EH (cell line): ENCODE measurements around the gene PATJ.
"Not testable (repeated sequence)": the region's sequence is repeated elsewhere in the genome, so short reads cannot be mapped to it uniquely, and the experiment has no call there.

ENCODE experiments used
- DNase-seq: peaks from one replicate; pipeline ENCODE4 v3.0.0-alpha.2; 2015; ENCODE audit warnings: low read depth

The PATJ gene, protein sequence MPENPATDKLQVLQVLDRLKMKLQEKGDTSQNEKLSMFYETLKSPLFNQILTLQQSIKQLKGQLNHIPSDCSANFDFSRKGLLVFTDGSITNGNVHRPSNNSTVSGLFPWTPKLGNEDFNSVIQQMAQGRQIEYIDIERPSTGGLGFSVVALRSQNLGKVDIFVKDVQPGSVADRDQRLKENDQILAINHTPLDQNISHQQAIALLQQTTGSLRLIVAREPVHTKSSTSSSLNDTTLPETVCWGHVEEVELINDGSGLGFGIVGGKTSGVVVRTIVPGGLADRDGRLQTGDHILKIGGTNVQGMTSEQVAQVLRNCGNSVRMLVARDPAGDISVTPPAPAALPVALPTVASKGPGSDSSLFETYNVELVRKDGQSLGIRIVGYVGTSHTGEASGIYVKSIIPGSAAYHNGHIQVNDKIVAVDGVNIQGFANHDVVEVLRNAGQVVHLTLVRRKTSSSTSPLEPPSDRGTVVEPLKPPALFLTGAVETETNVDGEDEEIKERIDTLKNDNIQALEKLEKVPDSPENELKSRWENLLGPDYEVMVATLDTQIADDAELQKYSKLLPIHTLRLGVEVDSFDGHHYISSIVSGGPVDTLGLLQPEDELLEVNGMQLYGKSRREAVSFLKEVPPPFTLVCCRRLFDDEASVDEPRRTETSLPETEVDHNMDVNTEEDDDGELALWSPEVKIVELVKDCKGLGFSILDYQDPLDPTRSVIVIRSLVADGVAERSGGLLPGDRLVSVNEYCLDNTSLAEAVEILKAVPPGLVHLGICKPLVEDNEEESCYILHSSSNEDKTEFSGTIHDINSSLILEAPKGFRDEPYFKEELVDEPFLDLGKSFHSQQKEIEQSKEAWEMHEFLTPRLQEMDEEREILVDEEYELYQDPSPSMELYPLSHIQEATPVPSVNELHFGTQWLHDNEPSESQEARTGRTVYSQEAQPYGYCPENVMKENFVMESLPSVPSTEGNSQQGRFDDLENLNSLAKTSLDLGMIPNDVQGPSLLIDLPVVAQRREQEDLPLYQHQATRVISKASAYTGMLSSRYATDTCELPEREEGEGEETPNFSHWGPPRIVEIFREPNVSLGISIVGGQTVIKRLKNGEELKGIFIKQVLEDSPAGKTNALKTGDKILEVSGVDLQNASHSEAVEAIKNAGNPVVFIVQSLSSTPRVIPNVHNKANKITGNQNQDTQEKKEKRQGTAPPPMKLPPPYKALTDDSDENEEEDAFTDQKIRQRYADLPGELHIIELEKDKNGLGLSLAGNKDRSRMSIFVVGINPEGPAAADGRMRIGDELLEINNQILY (N-terminal part only)

DNA sequence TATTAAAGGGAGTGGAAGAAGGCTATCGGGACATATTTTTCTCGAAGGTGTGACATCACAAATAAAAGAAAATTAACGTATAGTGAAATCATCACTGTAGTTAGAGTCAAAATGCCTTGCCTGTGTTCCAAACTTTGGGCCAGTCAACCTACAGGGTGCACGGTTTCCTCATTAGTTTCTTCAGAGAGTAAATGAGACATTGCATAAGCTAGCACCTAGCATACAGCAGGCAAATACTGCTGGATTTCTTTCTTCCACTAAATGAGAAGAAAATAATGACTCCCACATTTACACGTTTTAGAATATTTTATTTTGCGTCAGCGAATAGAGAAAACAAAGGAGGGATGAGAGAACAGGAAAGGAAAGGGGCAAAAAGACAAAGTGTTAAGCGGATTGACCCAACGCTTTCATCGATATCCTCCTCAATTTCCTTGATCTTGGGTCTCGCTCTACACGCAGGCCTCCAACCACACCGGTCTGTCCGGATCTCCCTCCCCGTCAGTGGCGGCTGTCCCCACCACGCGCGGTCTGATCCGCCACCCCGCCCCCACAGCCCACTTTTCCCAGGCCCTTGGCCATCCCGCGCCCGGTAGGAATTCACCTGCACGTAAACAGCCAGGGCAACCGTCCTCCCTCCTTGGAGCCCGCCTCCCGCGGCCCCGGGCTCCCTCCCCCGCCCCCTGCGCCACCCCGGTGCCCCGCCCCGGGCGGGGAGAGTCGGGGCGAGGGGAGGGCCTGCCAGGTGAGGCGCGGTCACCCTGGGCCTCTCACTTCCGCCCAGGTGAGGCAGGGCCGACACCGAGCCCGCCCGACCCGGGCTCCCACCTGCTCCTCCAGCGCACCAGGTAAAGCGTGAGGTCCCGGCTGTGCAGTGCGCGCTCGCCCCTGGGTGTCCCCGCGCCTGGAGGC is at the start of gene PATJ:
TSS of gene PATJ (plus strand) at position 770 of the 909 bp plus-strand sequence. CDS start 20,413 bp downstream, outside the sequence.
- DNase-seq = peak; percentile 38

DNA sequence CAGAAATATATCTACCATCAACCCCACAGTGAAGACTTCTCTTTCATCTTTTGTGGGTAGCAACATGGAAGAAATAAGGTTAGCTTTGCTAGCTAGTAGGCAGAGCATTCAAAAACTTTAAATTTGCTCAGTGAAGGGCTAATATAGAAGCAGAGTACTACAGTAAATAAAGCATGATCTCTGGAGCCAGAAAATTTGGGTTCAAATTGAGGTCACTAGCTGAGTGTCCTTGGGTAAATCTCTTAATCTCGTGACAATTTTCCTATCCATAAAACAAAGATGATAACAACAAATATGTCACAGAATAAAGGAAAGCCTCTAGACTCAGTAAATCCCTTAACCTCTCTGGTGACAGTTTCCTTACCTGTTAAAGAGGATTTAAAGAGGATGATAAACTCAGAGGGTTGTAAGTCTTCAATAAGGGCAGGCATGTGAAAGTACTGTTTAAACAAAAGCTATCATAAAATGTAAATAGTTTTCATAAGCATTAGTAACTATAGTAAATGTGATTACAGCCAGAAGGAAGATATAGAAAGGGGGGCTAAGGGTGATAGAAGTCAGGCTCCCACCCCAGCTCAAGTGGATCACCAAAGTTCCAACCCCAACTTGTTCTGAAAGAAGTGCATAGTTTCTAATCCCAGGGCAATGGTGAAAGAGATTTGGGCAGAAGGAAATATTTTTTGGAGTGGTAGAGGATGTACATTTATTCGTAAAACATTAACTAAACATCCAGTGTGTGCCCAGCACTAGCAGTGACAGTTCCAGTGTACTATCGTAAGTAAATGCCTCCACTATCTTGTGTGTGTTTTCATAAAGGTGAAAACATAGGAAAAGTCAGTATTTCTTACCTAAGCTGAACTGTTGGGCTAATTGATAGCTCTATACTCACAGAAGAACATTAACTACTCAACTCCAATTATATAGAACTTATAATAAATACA is 42.1 kb upstream of the PATJ start:
- no peak for DNase-seq

DNA sequence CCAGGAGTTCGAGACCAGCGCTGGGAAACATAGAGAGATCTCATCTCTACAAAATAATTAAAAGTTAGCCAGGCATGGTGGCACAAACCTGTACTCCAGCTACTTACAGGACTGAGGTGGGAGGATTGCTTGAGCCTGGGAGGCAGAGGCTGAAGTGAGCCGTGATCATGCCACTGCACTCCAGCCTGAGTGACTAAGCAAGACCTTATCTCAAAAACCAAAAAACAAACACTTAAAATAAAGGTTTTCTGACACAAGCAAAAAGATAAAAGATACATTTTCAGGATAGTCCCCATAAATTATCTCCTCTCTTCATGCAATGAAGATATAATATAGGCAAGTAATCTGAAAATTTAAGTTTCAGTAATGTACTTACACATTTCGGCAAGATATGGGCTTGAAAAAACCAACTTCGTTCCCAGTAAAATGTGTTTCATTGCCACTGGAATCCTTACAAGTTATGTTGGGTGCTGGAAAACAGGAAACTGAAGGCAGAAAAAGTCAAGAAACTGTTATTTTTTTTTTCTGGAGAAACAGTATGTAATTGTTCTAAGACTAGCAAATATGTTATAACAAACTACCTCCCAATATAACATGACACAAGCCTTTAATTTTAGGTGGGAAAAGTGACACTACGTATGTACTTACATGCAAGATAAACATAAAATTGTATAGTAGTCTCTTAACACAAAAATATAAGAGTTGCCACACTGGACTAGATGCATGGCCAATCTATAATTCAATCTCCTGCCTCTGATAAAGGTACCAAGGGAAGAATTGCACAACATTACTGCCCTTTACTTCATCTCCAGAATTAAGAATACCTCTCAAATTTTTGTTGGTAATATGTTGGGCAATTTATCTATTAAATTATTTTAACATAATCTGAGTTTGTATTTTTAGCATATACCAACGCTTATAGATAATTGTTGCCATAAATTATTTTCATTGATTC is 33.0 kb upstream of the PATJ start:
- DNase-seq = no peak

DNA sequence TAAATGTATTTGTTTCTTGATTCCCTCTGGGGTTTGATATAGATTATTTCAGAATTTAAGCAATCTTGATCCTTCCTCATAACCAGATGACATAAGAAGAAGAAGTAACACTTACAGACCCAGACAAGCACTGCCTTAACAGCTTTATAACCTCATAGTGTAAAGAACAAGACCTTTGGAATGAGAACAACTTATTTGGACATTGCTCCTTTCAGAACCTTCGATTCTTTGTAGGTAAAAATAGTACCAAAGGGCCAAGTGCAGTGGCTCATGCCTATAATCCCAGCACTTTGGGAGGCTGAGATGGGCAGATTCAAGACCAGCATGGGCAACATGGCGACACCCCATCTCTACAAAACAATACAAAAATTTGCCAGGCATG is 32.4 kb upstream of the PATJ start:
- DNase-seq = no peak

DNA sequence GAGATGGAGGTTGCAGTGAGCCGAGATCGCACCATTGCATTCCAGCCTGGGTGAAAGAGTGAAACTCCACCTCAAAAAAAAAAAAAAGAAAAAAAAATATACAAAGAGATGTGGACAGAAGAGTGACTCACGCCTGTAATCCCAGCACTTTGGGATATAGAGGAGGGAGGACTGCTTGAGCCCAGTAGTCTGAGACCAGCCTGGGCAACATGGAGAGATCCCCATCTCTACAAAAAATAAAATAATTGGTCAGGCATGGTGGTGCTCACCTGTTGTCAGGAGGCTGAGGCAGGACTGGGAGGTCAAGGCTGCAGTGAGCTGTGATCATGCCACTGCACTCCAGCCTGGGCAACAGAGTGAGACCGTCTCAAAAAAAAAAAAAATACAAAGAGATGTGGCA is 31.0 kb upstream of the PATJ start:
- DNase-seq = peak; percentile 82

DNA sequence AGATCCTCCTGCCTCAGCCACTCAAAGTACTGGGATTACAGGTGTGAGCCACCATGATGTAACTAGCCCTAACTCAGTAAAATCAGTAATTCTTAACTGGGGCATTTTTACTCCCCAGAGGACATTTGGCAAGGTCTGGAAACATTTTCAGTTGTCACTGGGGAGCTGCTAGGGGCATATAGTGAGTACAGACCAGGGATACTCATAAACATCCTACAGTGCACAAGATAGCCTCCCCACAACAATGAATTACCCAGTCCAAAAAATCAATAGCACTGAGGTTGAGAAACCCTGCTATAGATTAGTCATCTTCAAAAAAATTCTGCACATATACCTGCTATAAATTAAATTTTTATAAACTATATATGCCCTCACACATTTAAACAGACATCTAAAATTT is 30.3 kb upstream of the PATJ start:
- DNase-seq = no peak

DNA sequence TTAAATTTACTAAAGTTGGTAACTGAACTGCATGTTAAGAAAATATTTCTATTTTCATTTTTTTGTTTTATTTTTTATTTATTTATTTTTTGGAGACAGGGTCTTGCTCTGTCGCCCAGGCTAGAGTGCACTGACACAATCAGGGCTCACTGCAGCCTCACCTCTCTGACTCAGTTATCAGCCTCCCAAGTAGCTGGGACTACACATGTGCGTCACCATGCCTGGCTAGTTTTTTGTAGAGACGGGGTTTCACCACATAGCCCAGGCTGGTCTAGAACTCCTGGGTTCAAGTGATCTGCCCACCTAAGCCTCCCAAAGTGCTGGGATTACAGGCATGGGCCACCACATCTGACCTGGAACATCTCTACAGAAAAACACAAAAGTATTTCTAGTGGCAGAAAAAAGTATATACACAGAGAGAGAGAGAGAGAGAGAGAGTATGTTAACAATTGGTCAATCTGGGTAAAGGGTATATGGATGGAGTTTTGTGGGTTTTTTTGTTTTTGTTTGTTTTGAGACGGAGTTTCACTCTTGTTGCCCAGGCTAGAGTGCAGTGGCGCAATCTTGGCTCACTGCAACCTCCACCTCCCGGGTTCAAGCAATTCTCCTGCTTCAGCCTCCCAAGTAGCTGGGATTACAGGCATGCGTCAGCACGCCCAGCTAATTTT is 23.1 kb upstream of the PATJ start:
- not testable (repeated sequence) for DNase-seq

DNA sequence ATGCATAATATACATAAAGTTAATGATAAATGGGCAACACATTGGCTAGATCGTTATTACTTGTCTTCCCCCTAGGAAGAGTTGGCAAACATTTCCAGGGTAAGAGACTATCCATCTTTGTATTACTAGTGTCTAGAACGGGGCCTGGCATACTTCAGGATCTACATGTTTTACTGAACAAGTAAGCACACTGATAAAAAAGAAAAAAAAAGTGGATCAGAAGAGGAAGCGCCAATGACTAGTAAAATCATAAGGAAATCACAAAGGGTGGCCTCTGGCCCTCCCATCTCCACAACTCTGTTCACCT is 17.8 kb upstream of the PATJ start:
- no peak for DNase-seq

DNA sequence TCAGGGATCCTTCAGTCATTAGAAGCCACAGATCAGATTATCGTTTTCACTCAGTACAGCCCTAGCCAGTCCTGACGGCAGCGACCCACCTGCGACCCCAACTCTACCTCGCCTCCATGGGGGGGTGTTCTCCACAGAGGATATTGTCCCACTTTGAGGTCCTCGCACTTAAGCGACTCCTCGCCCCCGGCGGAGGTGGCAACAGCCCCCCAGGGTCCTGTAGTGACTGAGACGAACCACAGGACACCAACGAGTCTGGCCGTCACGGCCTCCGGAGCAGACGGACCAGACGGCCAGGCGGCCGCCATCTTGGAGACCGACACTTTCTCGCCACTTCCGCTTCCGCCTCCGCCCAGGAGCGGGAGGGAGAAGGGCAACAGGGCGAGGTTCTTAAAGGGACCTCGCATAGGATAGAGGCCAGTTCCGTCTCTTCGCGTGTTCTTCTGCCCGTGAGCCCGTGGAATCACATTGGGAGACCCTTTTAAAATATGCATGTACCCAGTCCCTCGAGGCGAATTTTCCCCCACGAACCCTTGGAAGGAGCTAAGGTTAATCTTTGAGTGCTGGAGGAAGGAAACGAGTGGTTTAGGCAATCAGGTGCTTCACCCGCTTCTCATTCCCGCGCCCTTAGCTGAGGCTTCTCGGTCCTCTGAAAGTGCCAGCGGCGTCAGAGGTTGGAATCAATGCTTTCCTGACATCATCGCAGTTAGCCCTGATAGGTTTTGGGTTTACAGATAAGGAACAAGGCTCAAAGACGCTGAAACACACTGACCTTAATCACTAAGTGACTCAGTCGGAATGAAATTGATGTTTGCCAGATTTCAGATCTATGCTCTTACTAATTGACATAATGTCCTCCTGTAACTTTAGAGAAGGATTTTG is 17.2 kb upstream of the PATJ start, which contains the start of gene TM2D1:
TSS of gene TM2D1 (minus strand) at position 329 of the 882 bp plus-strand sequence. CDS start at position 308, 21 bp downstream.
- DNase-seq = peak; percentile 90

DNA sequence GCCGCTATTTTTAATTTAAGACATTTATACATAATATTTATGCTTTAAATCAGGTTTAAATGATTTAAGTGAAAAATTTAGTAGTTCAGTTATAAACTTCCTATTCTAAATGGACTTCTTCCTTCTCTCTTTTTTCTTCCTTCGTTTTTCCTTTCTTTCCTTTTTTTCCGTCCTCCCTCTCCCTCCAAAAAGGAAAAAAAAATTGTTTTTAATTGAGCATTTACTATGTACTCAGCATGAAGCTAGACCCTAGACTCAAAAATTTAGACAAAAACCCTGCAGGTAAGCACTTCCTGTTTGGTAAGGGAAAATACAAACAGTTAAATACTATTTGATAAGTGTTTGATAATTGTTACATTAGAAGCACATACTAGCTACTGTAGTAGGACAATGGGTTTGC is 14.7 kb upstream of the PATJ start:
- DNase-seq = no peak

DNA sequence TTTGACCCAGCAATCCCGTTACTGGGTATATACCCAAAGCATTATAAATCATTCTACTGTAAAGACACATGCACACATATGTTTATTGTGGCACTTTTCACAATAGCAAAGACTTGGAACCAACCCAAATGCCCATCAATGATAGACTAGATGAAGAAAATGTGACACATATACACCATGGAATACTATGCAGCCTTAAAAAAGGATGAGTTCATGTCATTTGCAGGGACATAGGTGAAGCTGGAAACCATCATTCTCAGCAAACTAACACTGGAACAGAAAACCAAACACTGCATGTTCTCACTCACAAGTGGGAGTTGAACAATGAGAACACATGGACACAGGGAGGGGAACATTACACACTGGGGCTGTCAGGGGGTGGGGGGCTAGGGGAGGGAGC is 11.6 kb upstream of the PATJ start:
- not testable (repeated sequence) for DNase-seq

DNA sequence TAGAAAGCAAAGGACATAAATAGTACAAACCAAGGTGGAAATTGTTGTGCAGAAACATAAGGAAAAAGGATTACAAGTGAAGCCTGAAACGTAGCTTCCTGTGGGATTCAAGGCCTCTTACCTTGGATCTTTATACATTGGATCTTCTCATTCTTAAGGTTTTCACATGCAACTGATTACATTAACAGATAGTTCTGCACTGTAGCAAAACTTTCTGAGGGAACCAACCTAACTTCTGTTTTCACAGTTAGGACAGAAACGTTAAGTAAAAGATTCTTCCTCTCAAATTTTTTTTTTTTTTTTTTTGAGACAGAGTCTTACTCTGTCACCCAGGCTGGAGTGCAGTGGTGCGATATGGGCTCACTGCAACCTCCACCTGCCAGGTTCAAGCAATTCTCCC is 9.6 kb upstream of the PATJ start:
- DNase-seq = no peak

DNA sequence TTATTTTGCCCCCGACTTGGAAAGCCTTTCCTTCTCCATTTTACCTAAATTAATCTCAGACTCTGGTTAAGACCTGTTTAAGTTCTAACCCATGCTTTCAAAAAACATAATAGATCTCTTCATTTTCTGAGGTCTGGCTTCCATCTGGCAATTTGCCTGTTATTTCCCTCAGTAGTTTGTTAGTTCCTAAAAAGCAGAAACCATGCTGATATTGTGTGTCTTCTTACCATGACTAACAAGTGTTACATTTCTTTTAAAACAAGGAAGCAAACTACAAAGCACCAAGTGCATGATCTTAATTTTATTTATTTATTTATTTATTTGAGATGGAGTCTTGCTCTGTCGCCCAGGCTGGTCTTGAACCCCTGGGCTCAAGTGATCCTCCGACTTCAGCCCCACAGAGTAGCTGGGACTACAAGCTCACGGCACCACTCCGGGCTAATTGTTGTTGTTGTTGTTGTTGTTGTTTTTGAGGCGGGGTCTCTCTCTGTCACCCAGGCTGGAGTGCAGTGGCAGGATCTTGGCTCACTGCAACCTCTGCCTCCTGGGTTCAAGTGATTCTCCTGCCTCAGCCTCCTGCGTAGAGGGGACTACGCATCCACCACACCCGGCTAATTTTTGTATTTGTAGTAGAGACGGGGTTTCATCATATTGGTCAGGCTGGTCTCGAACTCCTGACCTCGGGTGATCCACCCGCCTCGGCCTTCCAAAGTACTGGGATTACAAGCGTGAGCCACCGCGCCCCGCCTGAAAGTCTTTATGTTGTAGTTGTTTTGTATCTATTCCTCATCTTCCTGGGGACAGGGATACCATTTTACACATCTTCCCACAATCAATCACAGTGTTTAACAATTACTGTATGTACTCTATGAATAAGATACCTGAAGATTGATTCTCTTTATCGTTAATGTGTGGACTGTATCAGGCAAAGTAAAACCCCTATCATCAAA is 1.3 kb upstream of the PATJ start:
- no peak for DNase-seq

DNA sequence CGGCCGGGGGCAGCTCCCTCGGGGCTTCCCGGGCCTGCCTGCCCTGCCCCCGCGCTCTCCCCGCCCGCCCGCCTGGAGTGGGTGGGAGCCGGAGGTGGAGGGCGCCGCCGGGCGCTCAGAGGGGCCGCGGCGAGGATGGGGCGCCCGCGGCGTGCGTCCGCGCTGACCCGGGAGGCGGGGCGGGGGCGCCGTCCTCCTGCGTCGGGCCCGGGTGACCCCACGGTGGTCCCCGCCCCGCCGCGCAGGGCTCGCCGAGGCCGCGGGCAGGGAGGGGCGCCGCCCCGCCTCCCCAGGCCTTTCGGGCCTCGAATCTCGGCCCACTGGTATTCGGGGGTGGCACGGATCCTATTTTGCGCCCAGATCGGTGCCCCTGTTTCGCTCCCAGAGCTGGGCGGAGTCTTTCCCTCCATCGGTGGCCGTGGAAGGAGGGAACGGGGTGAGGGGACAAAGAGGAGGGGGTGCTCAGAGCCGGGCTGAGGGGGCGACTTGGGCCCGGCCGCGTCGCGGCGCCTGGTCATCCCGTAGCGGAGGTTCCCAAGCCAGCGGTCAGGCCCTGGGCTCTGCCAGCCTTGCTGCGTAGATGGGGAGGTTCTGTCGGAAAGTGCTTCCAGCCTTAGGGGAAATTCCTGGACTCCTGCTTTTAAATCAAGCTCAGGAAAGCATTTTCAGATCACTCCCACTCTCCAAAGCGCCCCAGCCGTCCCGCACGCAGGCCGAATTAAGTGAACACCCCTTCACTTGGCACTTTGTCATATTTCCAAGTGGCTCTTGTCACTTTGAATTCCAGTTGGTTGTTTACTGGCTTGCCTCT is 545 bp downstream of the PATJ start:
- peak; percentile 77 for DNase-seq

DNA sequence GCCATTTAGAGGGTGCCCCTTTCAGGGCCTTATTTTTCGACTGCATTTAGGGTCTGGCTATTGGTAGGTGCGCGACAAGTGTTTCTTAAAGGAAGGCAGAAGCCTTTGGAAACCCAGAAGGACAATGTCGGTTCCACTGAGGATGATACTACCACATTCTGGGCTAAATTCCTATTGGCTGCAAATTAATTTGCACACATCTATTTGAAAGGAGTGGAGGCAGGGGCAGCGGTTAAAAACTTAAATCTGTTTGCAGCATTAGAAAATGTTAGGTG is 1.1 kb downstream of the PATJ start:
- no peak for DNase-seq
